Measurements from ENCODE around the gene KCNMB3. TPM values are rescaled to one million over a fixed set of nuclear protein-coding genes. Genes with fewer than 3 reads are reported as not detected.

The KCNMB3 gene
- total RNA-seq, 1 donor from 2014 or later, result 4.4 TPM

DNA sequence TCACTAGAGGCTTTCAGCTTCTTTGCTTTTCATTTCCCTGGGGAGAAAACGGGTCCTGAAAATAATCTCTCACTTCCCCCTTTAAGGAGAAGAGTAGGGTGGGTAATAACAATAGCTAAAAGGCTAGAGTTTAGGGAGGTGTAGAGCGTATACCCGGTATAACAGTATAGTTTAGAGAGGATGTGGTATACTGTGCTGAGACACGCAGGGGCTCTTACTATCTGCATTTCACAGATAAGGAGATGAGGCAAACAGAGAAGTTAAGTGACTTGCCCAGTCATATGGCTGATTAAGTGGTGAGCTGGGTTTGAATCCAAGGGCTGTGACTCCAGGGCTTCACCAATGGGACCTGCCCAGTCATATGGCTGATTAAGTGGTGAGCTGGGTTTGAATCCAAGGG, 15.0 kb upstream of the KCNMB3 start:
- TF ChIP-seq EZH2 (IDR thresholded peaks at IDR 0.05), result no peak
- TF ChIP-seq, protein P1, sequence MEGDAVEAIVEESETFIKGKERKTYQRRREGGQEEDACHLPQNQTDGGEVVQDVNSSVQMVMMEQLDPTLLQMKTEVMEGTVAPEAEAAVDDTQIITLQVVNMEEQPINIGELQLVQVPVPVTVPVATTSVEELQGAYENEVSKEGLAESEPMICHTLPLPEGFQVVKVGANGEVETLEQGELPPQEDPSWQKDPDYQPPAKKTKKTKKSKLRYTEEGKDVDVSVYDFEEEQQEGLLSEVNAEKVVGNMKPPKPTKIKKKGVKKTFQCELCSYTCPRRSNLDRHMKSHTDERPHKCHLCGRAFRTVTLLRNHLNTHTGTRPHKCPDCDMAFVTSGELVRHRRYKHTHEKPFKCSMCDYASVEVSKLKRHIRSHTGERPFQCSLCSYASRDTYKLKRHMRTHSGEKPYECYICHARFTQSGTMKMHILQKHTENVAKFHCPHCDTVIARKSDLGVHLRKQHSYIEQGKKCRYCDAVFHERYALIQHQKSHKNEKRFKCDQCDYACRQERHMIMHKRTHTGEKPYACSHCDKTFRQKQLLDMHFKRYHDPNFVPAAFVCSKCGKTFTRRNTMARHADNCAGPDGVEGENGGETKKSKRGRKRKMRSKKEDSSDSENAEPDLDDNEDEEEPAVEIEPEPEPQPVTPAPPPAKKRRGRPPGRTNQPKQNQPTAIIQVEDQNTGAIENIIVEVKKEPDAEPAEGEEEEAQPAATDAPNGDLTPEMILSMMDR (IDR thresholded peaks at IDR 0.05), result no peak
- no peak for TF ChIP-seq EZH2phosphoT487 (IDR thresholded peaks at IDR 0.05)
- no peak for DNase-seq (ENCODE audit: low spot score)

DNA sequence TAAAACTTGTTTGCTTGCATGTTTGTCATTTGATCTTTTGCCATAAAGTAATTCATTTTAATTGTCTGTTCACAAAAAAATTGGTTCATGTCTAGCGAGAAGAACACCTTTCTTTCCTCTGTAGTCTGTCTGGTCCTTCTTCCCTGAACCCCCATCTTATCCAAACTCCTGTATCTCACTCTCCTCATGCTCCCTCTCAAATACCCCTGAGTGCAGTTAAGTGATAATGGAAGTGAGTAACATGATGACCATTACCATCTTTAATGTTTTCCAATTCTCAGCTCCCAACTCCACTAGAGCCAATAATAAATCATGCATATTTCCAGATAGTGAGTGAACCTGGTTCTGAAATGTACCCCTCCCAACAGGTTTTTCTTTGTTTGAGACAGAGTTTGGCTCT, 14.2 kb upstream of the KCNMB3 start:
- Histone ChIP-seq H3K9ac (no peak overlapping the region), H4K20me1 (ENCODE audit: low read depth) (no peaks in the 10 kb centered on the region), H3K9me3 (ENCODE audit: low read depth) (no peaks in the 10 kb centered on the region), H3K4me1 (no peaks in the 10 kb centered on the region), H3K27ac (no peak overlapping the region), H2AFZ (replicated peaks) (no peak overlapping the region), H3F3A (ENCODE audit: low read depth) (no peaks in the 10 kb centered on the region), H3K36me3 (no peaks in the 10 kb centered on the region), H3K4me3 (no peak overlapping the region), H3K4me2 (no peak overlapping the region), H3K27me3 (peaks cover 15% of the 10 kb centered on the region), H3K79me2 (ENCODE audit: low read depth) (no peaks in the 10 kb centered on the region)
- Mint-ChIP-seq H3K27ac (no peak overlapping the region), H3K27me3 (ENCODE audit: insufficient read depth, low read depth) (peaks cover 5% of the 10 kb centered on the region), H3K9me3 (peaks cover 13% of the 10 kb centered on the region), H3K36me3 (peaks cover 5% of the 10 kb centered on the region), H3K4me3 (no peak overlapping the region), H3K4me1 (no peaks in the 10 kb centered on the region)
- TF ChIP-seq, protein P1 (IDR thresholded peaks at IDR 0.05), result no peak
- no peak for DNase-seq (ENCODE audit: low spot score)

More for the DNA sequence above, 15.0 kb upstream of the KCNMB3 start:
- H3F3A ChIP-seq (ENCODE audit: low read depth), result no peaks in the 10 kb centered on the region
- no peak overlapping the region for H3K27ac Mint-ChIP-seq
- H3K27ac ChIP-seq, result no peak overlapping the region
- H3K79me2 ChIP-seq (ENCODE audit: low read depth), result no peaks in the 10 kb centered on the region
- H3K4me3 Mint-ChIP-seq, result no peak overlapping the region
- no peak overlapping the region for H3K9ac ChIP-seq
- no peaks in the 10 kb centered on the region for H3K36me3 ChIP-seq
- no peaks in the 10 kb centered on the region for H3K4me1 Mint-ChIP-seq
- no peaks in the 10 kb centered on the region for H3K36me3 Mint-ChIP-seq
- H3K4me1 ChIP-seq, result no peaks in the 10 kb centered on the region
- no peaks in the 10 kb centered on the region for H3K9me3 ChIP-seq (ENCODE audit: low read depth)
- H4K20me1 ChIP-seq (ENCODE audit: low read depth), result no peaks in the 10 kb centered on the region
- peaks cover 6% of the 10 kb centered on the region for H3K9me3 Mint-ChIP-seq
- H3K4me3 ChIP-seq, result no peak overlapping the region
- no peak overlapping the region for H2AFZ ChIP-seq (replicated peaks)
- H3K27me3 Mint-ChIP-seq (ENCODE audit: insufficient read depth, low read depth), result peaks cover 2% of the 10 kb centered on the region
- peaks cover 8% of the 10 kb centered on the region for H3K27me3 ChIP-seq
- no peak overlapping the region for H3K4me2 ChIP-seq

DNA sequence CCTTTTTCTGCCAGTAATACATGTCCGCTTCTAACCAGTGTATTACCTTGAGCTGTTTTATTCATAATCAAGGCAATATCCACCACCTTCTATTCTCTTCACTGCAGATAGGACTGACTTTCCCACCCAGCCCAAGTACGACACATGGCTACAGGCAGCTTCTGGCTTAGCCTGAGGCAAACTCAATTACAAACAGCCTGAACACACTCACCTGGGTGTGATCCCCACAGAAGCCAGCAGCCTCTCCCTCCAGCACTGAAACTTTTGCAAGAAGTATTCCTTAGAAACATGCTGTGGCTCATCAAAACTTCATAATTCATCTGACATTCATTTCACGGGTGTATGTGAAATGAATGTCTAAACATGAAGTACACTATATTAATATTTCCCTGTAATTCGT, 13.5 kb upstream of the KCNMB3 start:
- H3K27me3 ChIP-seq, result peaks cover 15% of the 10 kb centered on the region
- no peaks in the 10 kb centered on the region for H3K79me2 ChIP-seq (ENCODE audit: low read depth)
- H3K36me3 ChIP-seq, result no peaks in the 10 kb centered on the region
- no peaks in the 10 kb centered on the region for H3K9me3 ChIP-seq (ENCODE audit: low read depth)
- Mint-ChIP-seq H3K36me3 (peaks cover 7% of the 10 kb centered on the region), H3K27me3 (ENCODE audit: insufficient read depth, low read depth) (peaks cover 5% of the 10 kb centered on the region), H3K9me3 (peaks cover 20% of the 10 kb centered on the region), H3K4me1 (no peaks in the 10 kb centered on the region), H3K4me3 (no peak overlapping the region), H3K27ac (no peak overlapping the region)
- no peak for DNase-seq (ENCODE audit: low spot score)
- H3K4me3 ChIP-seq, result no peak overlapping the region
- TF ChIP-seq EZH2 (IDR thresholded peaks at IDR 0.05), result no peak
- no peak for TF ChIP-seq EZH2phosphoT487 (IDR thresholded peaks at IDR 0.05)
- TF ChIP-seq, protein P1 (IDR thresholded peaks at IDR 0.05), result no peak
- H3K9ac ChIP-seq, result no peak overlapping the region
- H3K4me1 ChIP-seq, result no peaks in the 10 kb centered on the region
- no peak overlapping the region for H3K4me2 ChIP-seq
- no peaks in the 10 kb centered on the region for H3F3A ChIP-seq (ENCODE audit: low read depth)
- H4K20me1 ChIP-seq (ENCODE audit: low read depth), result no peaks in the 10 kb centered on the region
- H2AFZ ChIP-seq (replicated peaks), result no peak overlapping the region
- H3K27ac ChIP-seq, result no peak overlapping the region

Measured in neural progenitor cell (in vitro differentiated cells).